22Rv1 (cell line): ENCODE measurements around the gene CLSTN1.

Source experiments
- H3K27ac ChIP-seq: fragments of 450-650 bp; 2 replicates; pipeline ENCODE4 v1.5.1; 2017
- ZFX ChIP-seq: fragments of 450-650 bp; IDR thresholded peaks from 2 replicates; pipeline ENCODE4 v1.6.1; 2017; ENCODE audit warnings: antibody characterized with exemption, borderline replicate concordance
- TF ChIP-seq, protein P1 (sequence below): fragments of 450-650 bp; IDR thresholded peaks from 2 replicates; pipeline ENCODE4 v1.5.1; 2017; ENCODE audit warnings: mild to moderate bottlenecking

Gene CLSTN1

DNA sequence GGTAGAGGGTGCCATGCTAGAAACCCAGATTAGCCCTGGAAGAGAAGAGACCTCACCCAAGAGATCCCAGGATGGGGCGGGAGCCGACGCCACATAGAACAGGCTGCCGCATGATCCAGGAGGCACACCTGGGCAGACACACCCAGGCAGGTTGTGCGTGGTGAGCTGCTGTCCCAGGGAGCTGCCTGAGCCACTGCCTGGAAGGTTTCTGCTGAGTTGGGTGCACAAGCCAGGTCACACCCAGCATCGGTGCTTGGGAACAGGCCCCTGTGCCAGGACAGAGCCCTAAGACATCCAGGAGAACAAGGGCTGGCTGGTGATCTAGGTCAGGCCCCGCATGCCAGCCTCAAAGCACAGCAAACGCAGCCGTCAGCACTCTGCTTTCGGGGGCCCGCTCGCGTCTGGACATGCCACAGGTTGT lies 46.1 kb upstream of the CLSTN1 start:
- no peak overlapping the region for H3K27ac ChIP-seq
- TF ChIP-seq, protein P1, sequence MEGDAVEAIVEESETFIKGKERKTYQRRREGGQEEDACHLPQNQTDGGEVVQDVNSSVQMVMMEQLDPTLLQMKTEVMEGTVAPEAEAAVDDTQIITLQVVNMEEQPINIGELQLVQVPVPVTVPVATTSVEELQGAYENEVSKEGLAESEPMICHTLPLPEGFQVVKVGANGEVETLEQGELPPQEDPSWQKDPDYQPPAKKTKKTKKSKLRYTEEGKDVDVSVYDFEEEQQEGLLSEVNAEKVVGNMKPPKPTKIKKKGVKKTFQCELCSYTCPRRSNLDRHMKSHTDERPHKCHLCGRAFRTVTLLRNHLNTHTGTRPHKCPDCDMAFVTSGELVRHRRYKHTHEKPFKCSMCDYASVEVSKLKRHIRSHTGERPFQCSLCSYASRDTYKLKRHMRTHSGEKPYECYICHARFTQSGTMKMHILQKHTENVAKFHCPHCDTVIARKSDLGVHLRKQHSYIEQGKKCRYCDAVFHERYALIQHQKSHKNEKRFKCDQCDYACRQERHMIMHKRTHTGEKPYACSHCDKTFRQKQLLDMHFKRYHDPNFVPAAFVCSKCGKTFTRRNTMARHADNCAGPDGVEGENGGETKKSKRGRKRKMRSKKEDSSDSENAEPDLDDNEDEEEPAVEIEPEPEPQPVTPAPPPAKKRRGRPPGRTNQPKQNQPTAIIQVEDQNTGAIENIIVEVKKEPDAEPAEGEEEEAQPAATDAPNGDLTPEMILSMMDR: no peak
- TF ChIP-seq ZFX: no peak

- TF ChIP-seq, protein P1: no peak
- no peak overlapping the region for H3K27ac ChIP-seq
These were observed 44.5 kb upstream of the CLSTN1 start for GRCh38 chr1:9868244-9868590.

DNA sequence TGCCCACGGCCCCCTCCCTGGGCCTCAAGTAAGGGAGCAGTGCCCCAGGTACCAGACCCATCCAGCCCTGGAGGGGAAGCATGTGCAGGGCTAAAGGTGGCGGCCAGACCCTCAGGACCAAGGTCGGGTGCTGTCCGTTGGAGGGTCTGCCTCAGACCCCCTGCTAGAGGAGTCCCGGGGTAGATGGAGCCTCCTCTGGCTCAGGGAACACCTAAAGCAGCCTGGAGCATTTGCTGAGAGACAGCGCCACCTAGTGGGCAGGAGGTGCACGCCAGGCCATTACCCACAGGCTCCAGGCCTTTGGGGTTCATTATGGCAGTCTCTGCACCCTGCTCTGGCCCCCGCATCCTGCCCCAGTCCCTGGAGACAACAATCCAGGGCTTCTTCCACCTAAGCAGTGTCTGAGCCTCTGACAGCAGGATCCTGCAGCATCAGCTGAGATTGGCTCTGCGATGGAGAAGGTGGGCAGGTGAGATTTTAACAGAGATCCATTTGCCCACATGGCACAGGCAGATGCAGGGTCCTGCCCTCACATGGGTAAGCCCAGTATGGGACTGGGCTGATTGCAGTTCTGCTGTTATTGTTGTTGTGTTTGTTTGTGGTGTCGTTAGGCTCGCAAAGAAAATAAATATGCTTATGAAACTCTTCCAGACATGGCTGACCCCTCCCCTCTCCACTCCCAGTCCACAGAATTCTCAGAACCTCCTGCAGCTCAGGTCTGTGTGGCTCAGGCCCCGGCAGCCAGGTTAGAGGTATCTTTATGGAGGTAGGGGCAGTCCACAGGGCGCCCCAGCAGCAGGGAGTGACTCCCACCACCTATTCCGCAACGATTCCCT lies 43.9 kb upstream of the CLSTN1 start:
- H3K27ac ChIP-seq: no peak overlapping the region
- TF ChIP-seq, protein P1: peak; percentile 93
- no peak for TF ChIP-seq ZFX

DNA sequence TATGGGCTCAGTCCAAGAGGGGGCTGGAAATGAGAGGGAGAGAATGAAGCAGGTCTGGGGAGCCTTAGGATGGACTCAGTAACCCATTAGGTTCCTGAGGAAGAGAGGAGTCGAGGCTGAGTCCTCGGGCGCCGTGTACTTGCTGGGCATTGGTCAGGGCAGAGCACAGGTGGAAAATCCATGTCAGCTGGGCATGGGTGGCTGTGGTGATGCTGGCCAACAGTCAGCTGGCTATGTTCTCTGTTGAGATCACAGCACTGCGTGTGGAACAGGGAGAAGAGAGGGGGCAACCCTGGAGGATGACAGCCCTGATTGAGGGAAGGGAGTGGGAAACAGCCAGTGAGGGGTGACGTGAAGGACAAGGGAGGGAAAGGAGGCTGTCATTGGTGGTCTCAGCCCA lies 43.1 kb upstream of the CLSTN1 start:
- no peak overlapping the region for H3K27ac ChIP-seq
- TF ChIP-seq ZFX: no peak
- TF ChIP-seq, protein P1: no peak

GRCh38 chr1:9865724-9866123 lies 42.0 kb upstream of the CLSTN1 start:
- no peak overlapping the region for H3K27ac ChIP-seq
- TF ChIP-seq, protein P1: no peak
- TF ChIP-seq ZFX: no peak

GRCh38 chr1:9863371-9863770 lies 39.6 kb upstream of the CLSTN1 start:
- H3K27ac ChIP-seq: no peak overlapping the region

GRCh38 chr1:9861360-9861759 lies 37.6 kb upstream of the CLSTN1 start:
- no peak overlapping the region for H3K27ac ChIP-seq
- TF ChIP-seq, protein P1: no peak
- no peak for TF ChIP-seq ZFX

More at GRCh38 chr1:9863371-9863770, 39.6 kb upstream of the CLSTN1 start:
- TF ChIP-seq, protein P1: no peak
- no peak for TF ChIP-seq ZFX
